Activated T-helper 9 cell treated with anti-CD3 and anti-CD28 coated beads, Interleukin-2, amount 50 U/mL, for 16 hours (primary cell): Measurements from ENCODE around the gene LMO3.

Experiments
- DNase-seq: peaks from one replicate; pipeline ENCODE4 v3.0.0-alpha.2; 2020; ENCODE audit warnings: low read depth

The LMO3 gene

DNA sequence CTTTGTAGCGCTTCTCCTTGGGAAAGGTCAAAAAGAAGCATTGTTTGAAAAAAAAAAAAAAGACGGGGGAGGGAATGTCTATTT is at the start of gene LMO3:
LMO3 (minus strand) TSS at position 46 of the 84 bp plus-strand sequence. CDS start 5,302 bp downstream, outside the sequence.
- no peak for DNase-seq

DNA sequence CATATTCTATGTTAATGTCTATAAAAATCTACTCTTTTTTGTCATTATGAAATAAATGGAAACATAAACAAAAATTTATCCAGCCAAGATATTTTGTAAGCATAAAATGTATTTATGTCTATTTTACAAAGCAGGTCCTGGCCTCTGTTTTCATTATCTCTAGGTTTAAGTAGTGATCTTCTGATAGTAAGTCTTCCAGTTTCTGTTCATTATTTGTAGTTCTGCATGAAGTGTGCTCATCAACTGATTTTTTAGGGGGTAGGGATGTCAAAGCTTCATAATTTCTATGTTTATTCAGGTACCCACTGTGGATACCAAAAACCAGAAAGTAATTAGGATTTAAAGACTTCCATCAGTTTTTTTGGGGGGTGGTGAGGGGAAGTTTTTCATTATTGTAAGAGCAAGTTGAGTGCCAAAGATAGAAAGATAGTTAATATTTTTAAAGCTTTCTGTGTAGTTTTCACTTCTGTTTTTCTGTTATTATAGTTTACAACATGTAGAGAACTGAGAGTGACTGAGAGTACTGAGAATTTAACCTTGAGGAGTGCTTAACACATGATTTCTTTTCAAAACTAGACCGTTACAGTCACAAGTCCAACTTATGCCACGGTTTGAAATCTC is 30.6 kb upstream of the LMO3 start:
- no peak for DNase-seq

DNA sequence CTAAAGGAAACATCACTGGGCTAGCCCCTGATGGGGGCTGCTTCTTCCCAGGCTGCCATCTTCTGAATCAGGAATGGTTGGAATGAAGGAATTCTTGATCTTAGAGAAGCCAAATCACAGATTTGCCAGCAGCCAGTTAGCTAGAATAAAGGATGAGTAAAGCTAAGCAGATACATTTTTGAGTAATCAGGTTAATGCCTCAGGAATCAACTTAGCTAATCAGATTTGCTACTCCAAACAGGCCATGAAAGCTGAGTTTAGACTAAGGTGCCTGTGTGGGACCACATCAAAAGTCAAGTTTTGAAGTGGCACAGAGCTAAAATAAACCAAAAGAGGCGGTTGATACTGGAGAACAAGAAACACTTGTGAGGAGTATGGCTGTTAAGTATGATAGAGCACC is 28.8 kb upstream of the LMO3 start:
- DNase-seq, result no peak

DNA sequence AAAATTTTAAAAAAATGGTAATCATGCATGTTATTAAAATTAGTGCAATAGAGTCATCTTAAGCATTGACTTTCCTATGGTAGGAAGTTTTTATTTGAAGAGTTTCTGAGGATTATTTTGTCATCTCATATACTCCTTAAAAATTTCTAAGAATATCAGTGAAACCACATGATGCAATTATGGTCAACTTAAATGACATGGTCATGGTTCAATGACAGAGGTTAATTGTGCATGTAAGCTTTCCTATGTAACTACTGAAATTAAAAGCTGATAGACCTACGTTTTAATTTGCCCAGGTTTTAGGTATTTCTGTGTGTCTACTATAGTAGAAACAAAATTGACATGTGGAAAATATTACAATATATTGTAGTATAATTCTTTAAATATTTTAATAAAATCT is 21.0 kb upstream of the LMO3 start:
- DNase-seq, result no peak

DNA sequence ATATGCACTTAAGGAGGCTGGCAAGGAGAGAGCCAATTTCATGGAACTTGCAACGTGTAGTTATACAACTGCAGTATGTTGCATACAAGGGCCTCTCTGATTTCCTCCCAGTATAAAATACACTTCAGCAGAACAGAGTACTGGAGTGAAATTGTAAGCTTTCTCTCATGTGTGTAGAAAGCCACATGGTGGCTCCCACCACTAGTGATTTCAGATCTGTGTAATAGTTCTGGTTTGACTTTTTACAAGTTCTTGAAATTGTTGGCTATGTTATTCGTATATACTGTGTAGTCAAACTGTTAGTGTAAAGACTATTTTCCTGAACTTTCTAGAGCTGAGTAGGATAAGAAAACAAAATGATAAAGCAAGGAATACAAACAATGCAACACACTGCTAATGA is 16.4 kb upstream of the LMO3 start:
- no peak for DNase-seq

DNA sequence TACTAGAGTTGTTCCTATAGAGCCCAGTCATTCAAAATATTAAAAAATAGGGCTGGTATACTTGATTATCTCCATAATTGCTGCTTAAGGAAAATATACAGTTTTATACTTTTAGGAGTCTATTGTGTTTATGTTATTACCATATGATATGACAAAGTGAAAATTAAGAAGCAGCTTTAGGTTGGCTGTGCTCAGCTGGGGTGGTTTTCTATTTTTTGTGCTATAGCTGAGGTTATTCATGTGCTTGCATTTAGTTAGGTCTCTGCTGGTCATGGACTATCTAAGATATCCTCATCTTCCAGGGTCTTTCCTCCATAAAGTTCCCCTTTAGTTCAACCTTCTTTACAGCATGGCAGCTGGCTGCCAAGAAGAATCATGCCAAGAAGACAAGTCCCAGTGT is 13.6 kb upstream of the LMO3 start:
- no peak for DNase-seq

DNA sequence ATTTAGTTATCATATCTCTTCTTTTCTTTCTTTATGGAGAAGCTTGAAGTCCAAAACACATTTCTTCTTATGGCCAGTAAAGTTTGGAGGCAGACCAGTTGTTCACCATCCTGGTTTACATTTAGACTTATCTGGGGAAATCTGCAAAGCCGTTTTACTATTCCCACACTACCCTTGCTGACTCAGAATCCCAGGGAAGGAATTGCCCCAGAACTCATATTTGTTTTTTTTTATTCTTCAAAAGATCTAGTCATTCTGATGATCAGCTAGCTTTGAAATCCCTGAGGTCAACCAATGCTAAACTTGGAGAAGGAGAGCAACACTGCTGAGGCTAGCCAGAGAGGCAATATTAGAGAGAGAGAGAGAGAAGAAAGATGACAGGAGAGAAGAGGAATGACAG is 12.3 kb upstream of the LMO3 start:
- DNase-seq, result no peak

DNA sequence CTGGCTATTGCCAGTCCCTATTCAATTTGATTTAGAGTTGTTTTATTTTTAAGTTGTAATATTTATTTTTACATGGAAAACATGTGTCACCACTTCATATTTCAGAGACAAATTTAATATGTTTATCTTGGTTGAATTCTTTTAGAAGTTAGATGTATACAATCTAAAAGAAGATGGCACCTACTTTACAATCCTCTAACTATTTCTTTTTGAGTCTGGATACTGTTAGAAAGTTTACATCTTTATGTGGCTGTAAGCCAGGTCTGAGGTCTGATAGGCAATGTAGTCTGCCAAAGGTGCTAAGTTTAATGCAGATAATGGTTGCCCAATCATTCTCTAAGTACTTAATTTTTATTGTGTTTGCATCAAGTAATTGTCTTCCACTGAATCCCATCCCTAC is 7.2 kb upstream of the LMO3 start:
- no peak for DNase-seq

DNA sequence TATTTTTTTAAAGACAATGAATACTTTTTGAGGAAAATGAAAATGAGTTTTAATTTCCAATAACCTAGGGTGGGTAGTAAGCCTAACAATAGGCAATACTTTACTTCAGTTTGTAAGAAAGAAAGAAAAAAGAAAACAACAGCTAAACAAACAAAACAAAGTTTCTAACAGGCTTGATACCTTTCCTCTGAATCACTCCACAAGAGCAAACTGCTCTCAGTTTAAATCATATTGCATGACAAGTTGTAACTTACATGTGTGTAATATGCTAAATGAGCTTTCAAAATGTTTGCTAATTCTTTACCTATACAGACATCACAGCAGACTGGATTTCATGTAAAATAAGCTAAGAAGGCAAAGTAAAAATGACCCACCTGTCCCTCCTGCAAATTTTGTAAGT is 6.7 kb upstream of the LMO3 start:
- DNase-seq, result no peak

DNA sequence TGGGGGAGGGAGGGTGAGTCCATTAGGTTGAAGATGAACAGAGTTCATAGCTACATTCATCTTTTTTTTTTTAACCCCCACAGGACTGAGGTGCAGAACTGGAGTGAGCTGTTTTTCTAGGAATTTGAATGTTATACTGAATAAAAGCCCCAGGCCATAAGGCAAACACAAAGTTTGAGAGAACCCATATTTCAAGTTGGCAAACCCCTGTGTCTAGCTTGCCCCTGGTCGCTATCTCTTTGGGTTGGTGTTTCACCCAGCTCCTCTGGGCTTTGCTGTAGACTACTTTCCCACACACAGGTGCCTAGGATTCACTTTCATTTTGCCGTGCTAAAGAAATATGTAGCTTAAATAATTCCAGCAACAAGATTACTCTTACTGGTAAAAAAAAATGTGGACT is 5.2 kb upstream of the LMO3 start:
- DNase-seq, result no peak

DNA sequence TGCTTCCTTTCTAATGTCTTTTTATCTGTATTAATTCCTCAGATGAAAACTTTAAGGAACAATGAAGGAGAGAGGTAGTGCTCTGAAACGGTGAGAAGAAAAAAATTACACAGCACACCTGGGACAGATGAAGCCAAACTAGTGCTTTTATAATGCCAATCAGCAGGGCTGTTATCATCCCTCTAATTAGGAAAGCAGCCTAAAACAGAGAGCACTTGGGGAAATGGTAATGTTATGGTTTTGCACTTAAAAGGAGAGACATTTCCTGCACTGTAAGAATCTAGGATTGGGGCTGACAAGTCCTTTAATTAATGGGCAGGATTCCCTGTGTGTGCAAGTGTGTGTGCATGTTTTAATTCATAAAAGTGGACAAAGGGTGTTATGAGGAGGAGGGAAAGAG is 4.8 kb upstream of the LMO3 start:
- DNase-seq, result no peak

DNA sequence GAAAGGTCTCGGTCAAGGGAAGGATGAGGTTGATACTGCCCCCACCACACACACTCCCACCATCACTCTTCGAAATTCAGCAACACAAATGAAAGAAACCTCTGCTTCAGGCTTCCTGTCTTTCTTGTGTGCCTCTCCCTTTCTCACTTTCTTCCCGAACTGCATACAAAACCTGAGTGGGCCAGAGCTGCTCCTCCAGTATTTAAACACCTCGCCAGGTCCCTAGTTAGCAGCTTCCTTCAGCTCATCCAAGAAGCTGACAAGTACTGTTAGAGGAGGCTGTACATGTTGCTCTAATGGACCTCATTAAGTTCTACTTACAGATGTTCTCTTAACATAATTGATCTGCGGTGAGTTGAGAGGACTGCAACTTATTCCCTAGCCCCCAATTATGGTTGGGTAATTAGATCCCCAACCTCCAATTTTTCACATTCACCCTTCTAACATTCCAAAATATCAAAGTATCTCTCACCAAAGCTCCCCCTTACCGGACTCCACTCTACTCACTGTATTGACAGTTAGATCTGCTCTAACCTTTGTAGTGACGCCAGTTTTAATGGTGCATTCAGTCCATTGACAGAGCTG is 4.1 kb upstream of the LMO3 start:
- DNase-seq, result no peak

DNA sequence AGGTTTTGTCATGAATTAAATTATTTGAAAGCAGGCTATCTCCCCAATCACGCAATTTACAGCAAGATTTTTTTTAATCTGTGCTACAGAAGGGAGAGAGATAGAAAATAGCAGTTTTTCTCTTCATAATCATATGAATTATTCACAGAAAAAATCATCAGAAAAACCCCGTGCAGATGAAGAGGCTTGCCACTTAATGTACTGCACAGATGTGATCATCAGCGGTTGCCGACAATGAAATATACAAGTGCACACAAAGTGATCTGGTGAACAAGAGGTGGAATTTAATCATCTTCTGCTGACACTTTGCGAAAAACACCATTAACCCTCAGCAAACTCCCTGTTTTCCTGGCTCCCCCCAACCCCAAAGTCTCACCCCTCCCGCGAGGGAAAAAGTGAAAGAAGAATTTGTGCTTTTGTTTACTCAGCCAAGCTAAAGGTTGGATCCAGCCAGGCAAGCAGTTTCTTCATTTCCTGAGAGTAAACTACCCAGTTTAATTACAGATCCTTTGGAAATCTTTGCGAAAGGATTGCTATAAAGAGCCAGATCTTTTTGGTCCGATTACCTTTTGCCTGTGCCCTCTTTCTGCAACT is 3.1 kb upstream of the LMO3 start:
- DNase-seq, result no peak

DNA sequence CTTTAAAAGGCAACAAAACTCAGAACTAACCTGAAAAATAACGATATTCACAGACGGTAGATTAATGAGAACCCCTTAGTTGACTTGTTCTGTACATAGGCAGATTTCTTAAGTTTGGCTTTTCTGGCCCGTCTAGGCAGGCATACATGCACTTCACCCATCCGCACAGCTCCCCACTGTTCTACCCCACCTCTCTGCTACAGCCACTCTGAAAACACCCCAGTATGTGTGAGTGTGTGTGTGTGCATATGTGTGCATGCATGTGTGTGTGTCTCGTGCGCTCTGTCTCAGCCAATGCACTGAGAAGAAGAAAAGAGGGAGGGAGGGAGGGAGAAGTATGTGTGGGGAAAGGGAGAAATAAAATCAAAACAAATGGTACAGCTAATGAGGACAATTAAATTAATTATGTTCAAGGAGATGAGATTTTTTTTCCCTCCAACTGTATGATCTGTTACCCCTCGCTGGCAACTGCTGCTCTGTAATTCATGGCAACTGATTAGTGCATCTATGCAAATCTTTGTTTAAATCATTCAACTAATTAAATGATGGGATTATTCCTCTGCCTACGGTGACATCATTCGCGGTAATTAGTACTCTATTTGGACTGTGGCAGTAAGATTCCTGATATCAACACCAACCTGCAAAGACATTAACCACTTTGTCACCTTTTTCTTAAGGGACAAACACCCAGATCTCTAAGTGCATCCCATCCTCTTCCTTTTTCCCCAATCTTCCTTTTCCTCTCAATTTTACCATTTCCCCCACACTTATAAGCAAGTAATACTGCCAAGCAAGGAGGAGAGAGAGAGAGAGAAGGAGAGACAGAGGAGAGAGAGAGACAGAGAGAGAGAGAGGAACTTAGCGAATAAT is 2.2 kb upstream of the LMO3 start:
- no peak for DNase-seq

DNA sequence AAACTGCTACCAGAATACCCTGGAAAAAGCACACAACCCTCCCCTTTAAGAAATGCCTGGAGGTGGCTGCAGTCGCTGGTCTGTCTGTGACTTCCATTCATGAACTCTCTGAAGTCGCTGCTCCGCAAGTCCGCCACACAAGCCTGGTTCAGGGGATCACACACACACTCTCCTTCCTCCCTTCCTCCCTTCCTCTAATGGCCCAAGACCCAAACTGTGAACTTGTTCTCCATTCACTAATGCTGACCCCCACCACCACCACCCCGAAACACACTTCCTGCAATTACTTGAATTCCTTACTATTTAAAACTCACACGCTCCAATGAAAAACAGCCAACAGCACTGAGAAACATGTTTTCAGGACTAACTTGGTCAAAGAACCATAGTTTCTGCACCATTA is 1.0 kb upstream of the LMO3 start:
- DNase-seq, result no peak

DNA sequence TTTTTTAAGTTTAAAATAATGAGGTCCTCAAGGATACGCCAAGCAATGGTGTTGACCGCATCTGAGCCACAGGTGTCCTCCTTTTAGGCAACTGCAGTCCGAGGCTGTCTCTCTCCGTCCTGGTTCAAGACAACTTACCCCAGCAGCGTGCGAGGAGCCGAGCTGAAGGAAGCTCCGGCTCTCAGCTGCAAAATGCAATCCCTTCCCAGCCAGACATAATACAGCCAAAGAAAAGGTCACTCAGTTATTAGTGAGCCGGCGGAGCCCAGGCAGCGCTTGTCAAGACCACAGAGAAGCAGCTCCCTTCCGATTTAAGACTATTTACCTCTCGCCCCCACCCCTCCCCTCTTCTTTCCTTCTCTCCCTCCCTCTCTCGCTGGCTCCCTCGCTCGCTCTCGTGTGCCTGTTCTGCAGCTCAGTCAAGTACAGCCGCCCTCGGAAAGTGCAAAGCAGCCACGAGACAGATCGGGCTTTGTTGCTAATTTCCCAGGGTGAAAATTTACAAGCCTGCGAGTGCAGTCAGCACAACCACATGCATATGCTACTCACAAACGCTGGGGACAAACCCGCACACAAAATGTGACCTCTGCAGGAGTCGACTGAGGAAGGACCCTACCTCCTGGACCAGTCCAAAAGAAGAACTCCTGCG is 363 bp upstream of the LMO3 start:
- DNase-seq, result no peak

DNA sequence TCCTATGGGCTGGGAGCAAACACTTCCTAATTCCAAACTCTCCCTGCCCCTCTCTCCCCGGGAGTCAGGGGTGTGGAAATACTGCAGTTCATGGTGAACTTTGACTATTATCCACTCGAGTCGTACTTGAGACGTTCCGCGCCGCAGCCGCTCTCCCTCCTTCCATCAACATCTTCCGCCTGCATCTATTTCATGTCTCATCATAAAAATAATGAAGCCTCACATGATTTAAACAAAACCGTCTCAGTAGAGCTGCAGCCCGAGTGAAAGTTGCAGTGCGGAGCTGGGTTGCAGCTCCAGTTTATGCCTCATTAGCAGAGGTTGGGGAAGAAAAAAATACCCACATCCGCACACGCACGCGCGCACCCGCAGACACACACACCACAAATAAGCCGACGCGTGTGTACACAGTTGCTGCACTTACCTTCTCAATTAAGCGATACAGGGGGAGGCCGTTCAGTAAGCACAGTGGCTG is 283 bp downstream of the LMO3 start:
- DNase-seq, result no peak

DNA sequence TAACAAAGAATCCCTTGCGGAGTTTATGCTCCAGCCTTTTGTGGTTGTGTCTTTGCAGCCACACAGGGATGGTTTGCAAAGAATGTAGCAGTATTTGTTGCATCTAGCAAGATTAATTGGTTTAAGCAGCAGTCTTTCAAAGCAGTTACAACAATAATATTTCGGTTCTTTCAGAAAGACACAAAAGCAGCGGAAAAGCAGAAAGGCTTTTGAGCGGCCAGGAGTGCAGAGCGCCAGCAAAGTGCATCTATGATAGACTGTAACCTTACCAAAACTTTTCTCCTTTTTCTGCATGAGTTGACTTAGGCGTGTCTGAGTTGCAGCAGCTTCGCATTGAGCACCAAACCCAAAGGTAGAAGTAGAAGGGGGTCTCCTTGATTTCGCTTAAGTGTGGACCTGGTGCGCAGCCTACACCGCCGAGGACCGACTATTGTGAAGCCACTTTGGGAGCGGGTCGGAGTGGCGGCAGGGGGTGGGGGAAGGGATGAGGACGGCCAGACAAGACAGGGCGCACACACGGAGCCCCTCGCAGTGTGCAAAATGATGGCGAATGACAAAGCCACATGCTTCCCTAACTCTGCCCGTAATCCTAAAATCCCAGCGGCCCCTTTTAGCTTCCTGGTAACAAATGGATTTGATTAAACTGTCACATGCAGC is 1.2 kb downstream of the LMO3 start:
- DNase-seq, result no peak

DNA sequence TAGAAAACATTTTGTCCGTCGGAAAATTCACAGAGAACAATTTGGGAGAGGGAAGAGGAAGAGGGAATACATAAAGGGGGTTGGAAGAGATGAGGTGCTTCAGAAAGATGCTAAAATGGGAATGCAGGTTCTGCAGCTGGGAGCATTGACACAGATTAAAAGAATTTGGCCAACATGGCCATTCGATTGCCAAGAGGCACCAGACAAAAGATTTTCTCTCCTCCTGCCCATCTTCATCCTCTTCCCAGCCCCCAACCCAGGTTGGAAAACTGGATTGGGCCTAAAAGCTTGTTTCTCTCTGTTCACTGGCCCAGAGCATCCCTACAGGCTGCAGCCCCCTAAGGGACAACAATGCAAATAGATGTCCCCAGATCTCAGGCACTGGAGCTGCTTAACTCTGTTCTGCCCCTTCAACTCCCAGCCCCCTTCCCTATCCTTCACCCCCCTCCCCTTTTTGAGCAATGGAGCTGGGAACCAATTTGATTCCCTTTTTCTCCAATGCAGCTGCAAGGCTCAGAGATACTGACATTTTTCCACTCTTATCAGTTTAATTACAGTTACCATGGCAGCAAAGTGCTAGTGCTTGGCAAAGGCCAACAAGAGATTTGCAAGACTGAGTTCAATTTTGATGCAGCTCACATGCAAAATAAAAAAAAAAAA is 1.9 kb downstream of the LMO3 start:
- no peak for DNase-seq

DNA sequence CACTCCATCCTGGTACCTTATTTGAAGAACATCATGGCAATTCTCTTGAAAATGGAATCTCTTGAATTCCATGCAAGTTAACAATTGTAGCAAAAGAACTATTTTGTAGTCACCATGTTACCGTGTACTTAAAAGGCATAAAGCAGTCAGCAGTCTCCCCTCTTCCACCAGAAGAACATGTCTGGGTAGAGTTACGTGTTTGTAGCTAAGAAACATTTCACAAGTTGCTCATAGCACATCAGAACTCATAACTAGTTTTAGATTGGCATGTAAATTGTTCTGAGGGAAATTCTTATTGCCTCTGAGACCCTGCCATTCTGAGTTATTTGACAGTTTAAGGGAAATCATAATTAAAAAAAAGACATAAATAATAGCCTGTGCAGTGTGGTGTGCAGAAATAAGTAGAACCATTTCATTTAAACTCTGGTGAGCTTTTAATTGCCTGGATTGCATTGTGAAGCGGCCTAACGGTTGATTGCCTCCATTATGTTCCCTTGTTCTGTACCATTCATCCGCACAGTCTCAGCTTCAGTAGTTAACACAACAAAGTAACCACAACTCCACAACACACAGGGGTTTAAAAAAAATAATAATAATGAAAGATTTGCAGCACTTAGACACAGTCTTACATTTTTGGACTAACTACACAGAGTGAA is 2.6 kb downstream of the LMO3 start:
- no peak for DNase-seq

DNA sequence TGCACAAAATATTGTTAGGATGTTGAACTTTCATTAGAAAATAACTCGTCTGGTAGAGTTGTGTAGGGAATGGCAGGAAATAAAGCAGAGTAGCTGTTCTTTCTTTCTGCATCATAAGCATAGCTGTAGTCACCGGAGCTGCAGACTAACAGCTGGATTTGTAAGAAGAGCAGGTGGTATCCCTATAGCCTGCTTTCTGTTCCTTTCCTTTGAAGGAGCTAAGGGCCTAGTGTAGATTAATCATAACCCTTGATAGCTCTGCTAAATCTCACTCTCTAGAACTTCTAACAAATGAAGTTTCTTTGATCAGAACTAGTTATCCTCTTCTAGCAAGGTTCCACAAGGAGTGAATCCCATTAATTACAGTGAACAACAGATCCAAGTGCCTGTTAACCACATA is 3.5 kb downstream of the LMO3 start:
- DNase-seq, result no peak
